DMS 273 treated with DMSO at 0.1 percent for 48 hours (cell line): ENCODE measurements around the gene AMIGO1.
A peak's percentile ranks its signal among the peaks of the same experiment; 100 is the strongest.
"Not testable (repeated sequence)": the region's sequence is repeated elsewhere in the genome, so short reads cannot be mapped to it uniquely, and the experiment has no call there.

Source experiments
- DNase-seq: peaks from one replicate; lab custom pipeline; 2025; lab: John Stamatoyannopoulos, UW

AMIGO1 gene

DNA sequence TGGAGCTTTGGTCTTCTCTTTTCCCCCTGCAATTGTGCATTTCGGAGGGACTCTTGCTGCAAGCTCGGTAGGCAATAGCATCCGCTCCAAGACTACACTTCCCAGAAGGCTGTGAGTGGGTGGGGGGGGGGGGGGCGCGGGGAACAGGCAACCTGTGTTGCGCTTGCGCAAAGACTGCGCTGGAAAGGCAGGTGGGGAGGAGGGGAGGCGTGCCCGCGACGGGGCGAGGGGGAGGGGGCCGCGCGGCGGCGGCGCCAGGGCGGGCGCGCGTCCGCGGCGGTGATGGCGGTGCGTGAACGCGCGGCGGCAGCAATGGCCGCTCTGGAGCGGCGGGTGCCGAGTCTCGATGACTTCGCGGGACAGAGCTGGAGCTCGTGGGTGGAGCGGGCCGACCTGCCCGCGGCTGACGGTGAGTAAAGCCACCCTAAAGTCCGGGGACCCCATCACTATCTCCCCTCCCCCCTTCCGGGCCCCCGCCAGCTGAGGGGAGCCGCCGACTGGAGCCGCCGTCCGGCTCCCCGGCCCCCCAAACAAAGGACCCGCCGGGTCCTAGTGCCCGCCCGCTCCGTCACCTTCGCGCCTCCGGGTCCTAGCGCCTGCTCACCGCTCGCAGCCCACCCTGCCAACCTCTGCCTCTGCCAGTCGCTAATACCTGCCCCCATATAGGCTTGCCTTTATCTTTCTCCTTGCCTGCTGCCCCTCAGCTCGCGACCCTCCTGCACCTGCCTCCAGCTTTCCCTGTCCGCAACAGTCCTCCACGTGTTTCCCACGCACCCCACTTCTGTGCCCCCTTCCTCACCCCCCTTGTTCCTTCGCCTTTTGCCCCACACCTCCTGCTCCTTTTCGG, 25.6 kb downstream of the AMIGO1 start, which contains the start of gene ATXN7L2:
Gene ATXN7L2 (plus strand): TSS at position 234 of the 847 bp plus-strand sequence. CDS start 49 bp downstream, at position 283.
- peak; percentile 85 for DNase-seq

DNA sequence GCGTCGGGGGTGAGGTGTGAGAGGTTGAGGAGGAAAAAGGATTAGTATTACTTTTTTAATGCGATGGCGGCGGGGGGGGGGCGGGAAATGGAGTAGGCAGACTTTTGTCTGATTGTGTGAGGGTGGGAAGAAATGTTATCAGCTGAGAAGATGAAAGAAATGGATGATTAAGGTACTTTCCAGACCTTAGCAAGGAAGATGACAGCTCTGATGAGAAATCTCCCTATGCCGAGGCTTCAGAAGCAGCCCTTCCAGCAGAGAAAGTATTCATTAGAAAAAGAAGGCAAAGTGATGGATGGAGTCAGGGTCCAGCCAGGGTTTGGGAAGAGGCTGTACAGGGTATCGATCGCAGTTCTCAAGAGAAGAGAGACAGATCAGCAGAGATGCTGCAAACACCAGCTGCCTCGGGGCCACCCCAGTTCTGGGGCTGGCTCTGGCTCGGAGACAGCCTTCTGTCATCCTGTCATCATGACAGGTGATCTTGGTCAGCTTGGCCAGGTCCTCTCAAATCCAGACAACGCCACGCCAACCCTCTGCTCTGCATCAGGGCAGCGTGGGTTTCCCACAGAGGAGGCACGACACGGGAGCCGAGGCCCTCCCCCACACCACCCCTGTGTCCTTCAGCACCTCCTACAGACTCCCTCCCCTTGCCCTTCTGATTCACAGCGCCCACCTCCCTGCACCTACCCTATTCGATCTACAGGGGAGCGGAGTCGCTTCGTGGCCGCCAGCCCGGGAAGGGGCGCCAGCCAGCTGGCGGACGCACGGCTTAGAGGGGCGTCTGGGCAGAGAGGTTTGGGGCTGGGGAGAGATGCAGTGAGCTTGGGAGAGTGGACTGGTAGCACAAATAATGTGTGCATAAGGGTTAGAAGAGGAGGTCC, 26.5 kb downstream of the AMIGO1 start:
- no peak for DNase-seq

- peak; percentile 32 for DNase-seq
Measured at GRCh38 chr1:109482242-109482641, 27.3 kb downstream of the AMIGO1 start.

DNA sequence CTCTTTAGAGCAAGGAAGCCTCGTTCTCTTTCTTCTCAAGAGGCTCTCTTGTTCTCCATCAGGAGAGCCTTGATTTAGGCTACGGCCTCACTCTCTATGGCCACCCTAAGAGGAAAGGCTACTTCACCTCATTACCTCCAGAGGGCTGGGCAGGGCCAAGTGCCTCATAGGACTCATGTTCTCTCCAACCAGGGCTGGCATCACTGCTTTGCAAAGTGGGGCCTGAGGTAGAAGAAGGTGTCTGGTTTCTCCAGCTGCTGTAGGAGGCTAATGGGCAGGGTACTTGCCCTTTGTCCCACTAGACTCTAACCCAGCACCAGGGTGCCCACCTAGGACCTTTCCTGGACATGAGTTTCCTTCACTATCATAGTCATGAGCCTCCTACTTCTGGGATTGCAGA, 27.9 kb downstream of the AMIGO1 start:
- DNase-seq, result no peak

DNA sequence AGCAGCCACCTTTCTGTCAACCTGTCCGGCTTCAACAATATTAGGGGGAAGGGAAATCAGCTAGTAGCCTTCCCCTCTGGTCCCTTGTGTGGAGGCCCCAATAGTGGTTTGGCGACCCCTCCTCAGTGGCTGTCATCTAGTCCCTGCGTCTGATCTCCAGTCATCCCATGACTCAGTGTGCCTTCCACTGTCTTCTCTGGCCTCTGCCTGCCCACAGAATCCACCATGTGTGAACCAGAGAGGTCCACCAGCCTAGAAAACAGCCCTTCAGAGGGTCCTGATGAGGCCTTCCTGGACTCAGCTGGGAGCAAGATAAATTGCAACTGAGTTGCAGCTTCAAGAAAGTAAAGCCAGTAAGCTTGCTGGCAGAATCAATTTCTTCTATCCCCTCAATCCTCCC, 29.6 kb downstream of the AMIGO1 start:
- no peak for DNase-seq

DNA sequence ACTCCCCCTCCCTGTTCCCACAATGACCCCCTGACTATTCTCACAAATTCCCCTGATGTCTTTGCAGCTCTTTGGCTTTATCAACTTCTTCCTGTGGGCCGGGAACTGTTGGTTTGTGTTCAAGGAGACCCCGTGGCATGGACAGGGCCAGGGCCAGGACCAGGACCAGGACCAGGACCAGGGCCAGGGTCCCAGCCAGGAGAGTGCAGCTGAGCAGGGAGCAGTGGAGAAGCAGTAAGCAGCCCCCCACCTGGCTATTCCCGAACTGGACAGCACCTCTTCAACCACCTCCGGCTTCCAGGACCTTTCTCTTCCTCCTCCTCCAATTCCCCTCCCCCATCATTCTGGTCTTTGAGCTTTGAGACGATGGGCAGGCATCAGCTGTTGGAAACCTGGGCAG, 30.2 kb downstream of the AMIGO1 start:
- DNase-seq, result no peak

DNA sequence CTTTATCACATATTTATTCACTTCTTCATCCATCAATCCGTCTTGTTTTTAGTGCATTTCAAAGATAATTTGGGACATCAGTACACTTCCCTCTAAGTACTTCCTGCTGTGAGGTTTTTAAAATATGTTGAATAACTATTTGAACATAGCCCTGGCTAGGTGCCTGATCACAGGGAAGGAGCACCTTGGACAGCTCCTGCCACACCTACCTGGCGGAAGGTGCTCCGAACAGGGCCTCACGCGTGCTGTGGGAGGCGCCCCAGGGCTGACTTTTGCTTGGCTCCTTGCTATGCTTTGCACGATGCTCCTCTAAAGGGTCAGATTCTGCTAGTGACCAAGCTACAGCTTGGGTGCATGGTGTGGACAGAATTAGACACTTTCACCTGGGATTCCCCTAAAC, 30.7 kb downstream of the AMIGO1 start:
- no peak for DNase-seq

DNA sequence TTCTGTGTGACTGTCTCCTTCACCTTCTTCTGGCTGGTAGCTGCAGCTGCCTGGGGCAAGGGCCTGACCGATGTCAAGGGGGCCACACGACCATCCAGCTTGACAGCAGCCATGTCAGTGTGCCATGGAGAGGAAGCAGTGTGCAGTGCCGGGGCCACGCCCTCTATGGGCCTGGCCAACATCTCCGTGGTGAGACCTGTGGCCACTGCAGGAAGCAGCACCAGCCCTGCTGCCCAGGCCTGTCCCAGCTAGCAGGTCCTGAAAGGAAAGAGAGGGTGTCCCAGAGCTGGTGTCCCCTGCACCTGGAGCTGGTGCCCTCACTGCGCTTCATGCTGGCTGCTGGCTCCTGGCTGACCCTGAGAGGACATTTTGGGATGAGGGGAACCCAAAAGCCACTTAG, 31.7 kb downstream of the AMIGO1 start:
- DNase-seq, result no peak

DNA sequence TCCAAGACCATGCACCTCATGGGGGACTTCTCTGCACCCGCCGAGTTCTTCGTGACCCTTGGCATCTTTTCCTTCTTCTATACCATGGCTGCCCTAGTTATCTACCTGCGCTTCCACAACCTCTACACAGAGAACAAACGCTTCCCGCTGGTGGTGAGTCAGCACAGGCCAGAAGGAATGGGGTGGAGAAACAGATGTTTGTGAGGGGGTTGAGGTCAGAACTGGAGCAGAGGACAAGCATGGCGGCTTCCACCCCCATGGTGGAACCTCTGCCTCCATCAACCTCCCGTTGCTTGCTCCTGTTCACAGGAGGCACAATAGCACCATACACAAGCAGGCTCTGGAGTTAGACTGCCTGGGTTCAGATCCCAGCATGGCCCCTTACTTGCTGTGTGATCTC, 32.7 kb downstream of the AMIGO1 start:
- no peak for DNase-seq

DNA sequence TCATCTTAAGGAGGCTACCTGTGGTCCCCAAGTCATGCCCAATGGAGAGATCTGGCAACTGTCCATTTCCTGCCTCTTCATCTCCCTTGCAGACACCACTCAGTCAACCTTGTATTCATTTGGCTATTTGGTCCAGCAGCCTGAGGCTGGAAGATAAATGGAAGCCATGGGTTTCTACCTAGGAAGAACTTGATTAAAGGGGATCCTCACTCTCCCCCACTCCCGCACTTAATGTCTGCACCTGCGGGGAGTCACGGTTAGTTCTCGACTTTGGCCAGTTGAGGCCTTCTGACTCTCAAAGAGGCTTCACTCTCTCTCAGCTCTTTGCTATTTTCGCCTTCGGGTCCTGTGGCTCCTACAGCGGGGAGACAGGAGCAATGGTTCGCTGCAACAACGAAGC, 34.3 kb downstream of the AMIGO1 start:
- no peak for DNase-seq

- no peak for DNase-seq
Measured at GRCh38 chr1:109474697-109475096, 34.8 kb downstream of the AMIGO1 start.

- not testable (repeated sequence) for DNase-seq
Measured at GRCh38 chr1:109473284-109474057, 36.1 kb downstream of the AMIGO1 start.

DNA sequence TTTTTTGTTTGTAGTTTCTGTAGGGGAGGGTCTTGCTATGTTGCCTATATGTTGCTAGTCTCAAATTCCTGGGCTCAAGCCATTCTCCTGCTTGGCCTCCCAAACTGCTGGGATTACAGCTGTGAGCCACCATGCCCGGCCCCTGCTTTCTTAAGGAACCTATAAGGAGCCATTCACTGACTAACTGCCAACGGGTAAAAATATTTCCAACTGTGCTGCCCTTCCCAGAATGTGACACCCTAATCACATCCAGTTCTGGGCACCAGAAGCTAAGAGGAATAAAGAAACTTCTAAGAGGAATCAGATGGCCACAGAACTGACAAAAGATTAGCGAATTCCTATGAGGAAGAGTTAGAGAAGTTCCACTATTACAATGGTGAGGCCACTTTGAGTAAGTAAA, 36.7 kb downstream of the AMIGO1 start:
- no peak for DNase-seq

DNA sequence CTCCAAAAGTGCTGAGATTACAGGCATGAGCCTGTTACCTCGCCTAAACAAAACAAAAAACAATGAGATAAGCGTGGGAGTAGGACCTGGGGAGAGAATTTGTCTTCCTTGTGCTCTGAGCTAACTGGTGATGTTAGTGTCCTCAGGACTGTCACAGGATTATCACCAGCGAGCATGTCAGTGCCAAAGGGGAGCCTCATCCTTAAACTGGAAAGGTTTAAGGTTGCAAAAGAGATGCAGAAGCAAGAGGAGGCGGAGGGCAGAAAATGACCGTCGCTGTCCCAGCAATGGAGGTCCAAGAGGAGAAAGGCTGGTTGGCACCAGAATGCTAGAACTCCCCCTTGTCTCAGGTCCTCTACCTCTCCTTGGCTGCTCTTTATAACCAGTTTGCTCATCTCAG, 39.3 kb downstream of the AMIGO1 start:
- DNase-seq, result no peak

- DNase-seq, result no peak
Measured at GRCh38 chr1:109468903-109469302, 40.6 kb downstream of the AMIGO1 start.

GRCh38 chr1:109468061-109468460, 41.5 kb downstream of the AMIGO1 start:
- DNase-seq, result no peak

GRCh38 chr1:109467301-109467777, 42.2 kb downstream of the AMIGO1 start:
- DNase-seq, result no peak

GRCh38 chr1:109466452-109467300, 42.9 kb downstream of the AMIGO1 start, which contains the start of gene SYPL2:
SYPL2 (plus strand) TSS chr1:109466546; CDS start chr1:109466844, 298 bp downstream.
- no peak for DNase-seq

DNA sequence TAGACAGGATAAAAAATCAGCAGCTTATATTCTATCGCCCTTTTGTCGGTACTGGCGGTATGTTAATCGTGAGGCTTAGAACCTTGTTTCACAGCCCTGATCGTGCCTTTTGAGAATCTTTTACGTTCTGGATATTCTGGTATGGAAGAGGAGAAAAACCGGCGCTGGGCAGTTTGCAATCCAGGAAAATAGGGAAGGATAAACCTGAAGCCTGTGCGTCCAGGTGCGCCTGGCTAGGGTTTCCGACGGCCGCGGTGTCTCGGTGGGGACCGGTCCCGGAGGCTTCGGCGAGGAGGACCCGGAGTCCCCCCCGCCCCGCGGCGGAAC, 43.4 kb downstream of the AMIGO1 start:
- no peak for DNase-seq

DNA sequence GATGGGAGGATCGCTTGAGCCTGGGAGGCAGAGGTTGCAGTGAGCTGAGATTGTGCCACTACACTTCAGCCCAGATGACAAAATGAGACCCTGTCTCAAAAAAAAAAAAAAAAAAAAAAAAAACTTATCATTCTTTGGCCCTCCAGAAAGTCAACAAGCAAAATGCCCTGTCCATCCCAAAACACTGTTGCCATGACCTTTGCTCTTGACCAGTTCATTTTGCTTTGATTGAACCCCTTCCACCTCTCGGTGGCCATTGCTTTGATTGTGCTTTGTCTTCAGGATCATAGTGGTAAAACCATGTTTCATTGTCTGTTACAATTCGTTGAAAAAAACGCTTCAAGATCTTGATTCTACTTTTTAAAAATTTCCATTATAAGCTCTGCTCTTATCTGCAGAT, 51.7 kb downstream of the AMIGO1 start:
- no peak for DNase-seq

GRCh38 chr1:109454497-109455133, 54.9 kb downstream of the AMIGO1 start:
- no peak for DNase-seq
